ENCODE data around the gene SLC1A3.

Gene SLC1A3

DNA sequence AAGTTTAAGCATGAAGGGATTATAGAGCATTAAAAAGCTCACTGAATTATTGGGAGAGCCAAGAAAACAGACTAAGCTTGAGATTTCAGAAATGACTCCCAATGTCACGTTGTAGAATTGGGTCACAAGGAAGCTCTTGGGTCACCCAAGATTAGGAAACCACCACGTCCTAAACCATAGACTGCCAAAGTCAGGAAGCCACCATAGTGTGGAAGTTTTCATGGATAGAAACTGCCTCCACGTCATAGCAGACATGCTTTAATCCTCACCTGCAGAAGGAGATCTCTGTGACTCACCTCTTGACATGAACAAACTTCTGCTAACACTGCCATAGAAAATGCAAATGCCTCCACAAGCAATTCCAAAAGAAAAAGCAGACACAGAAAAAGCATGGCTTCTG, 106.3 kb downstream of the SLC1A3 start:
- no peak for ATAC-seq
- TF ChIP-seq OSR1 (CRISPR knock-in tag; IDR thresholded peaks at IDR 0.05) (no peak), TOX (CRISPR knock-in tag; IDR thresholded peaks at IDR 0.05; ENCODE audit: borderline replicate concordance) (no peak), PPARA (CRISPR knock-in tag; IDR thresholded peaks at IDR 0.05; ENCODE audit: borderline replicate concordance) (no peak), ESRRG (CRISPR knock-in tag; IDR thresholded peaks at IDR 0.05) (no peak), ZC3H10 (CRISPR knock-in tag; IDR thresholded peaks at IDR 0.05) (no peak), ZFP30 (CRISPR knock-in tag; IDR thresholded peaks at IDR 0.05) (no peak), ZNF70 (CRISPR knock-in tag; IDR thresholded peaks at IDR 0.05) (no peak), SNAI2 (CRISPR knock-in tag; IDR thresholded peaks at IDR 0.05) (no peak), ZFP3 (CRISPR knock-in tag; IDR thresholded peaks at IDR 0.05) (no peak), GLIS3 (CRISPR knock-in tag; IDR thresholded peaks at IDR 0.05) (no peak), CSDC2 (CRISPR knock-in tag; IDR thresholded peaks at IDR 0.05) (no peak), ZNF565 (CRISPR knock-in tag; conservative IDR thresholded peaks at IDR 0.05; ENCODE audit: low read depth) (no peak), ZNF8 (CRISPR knock-in tag; IDR thresholded peaks at IDR 0.05) (no peak), RARB (CRISPR knock-in tag; IDR thresholded peaks at IDR 0.05) (no peak), BACH2 (CRISPR knock-in tag; IDR thresholded peaks at IDR 0.05; ENCODE audit: borderline replicate concordance) (no peak), TCF4 (CRISPR knock-in tag; IDR thresholded peaks at IDR 0.05; ENCODE audit: borderline replicate concordance) (no peak)
- TF ChIP-seq, protein P1, sequence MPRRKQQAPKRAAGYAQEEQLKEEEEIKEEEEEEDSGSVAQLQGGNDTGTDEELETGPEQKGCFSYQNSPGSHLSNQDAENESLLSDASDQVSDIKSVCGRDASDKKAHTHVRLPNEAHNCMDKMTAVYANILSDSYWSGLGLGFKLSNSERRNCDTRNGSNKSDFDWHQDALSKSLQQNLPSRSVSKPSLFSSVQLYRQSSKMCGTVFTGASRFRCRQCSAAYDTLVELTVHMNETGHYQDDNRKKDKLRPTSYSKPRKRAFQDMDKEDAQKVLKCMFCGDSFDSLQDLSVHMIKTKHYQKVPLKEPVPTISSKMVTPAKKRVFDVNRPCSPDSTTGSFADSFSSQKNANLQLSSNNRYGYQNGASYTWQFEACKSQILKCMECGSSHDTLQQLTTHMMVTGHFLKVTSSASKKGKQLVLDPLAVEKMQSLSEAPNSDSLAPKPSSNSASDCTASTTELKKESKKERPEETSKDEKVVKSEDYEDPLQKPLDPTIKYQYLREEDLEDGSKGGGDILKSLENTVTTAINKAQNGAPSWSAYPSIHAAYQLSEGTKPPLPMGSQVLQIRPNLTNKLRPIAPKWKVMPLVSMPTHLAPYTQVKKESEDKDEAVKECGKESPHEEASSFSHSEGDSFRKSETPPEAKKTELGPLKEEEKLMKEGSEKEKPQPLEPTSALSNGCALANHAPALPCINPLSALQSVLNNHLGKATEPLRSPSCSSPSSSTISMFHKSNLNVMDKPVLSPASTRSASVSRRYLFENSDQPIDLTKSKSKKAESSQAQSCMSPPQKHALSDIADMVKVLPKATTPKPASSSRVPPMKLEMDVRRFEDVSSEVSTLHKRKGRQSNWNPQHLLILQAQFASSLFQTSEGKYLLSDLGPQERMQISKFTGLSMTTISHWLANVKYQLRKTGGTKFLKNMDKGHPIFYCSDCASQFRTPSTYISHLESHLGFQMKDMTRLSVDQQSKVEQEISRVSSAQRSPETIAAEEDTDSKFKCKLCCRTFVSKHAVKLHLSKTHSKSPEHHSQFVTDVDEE (CRISPR knock-in tag; IDR thresholded peaks at IDR 0.05), result no peak
- TF ChIP-seq, protein P2, sequence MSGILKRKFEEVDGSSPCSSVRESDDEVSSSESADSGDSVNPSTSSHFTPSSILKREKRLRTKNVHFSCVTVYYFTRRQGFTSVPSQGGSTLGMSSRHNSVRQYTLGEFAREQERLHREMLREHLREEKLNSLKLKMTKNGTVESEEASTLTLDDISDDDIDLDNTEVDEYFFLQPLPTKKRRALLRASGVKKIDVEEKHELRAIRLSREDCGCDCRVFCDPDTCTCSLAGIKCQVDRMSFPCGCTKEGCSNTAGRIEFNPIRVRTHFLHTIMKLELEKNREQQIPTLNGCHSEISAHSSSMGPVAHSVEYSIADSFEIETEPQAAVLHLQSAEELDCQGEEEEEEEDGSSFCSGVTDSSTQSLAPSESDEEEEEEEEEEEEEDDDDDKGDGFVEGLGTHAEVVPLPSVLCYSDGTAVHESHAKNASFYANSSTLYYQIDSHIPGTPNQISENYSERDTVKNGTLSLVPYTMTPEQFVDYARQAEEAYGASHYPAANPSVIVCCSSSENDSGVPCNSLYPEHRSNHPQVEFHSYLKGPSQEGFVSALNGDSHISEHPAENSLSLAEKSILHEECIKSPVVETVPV (CRISPR knock-in tag; IDR thresholded peaks at IDR 0.05), result no peak
- TF ChIP-seq, protein P3, sequence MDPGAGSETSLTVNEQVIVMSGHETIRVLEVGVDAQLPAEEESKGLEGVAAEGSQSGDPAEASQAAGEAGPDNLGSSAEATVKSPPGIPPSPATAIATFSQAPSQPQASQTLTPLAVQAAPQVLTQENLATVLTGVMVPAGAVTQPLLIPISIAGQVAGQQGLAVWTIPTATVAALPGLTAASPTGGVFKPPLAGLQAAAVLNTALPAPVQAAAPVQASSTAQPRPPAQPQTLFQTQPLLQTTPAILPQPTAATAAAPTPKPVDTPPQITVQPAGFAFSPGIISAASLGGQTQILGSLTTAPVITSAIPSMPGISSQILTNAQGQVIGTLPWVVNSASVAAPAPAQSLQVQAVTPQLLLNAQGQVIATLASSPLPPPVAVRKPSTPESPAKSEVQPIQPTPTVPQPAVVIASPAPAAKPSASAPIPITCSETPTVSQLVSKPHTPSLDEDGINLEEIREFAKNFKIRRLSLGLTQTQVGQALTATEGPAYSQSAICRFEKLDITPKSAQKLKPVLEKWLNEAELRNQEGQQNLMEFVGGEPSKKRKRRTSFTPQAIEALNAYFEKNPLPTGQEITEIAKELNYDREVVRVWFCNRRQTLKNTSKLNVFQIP (CRISPR knock-in tag; IDR thresholded peaks at IDR 0.05; ENCODE audit: borderline replicate concordance, low read depth), result no peak

DNA sequence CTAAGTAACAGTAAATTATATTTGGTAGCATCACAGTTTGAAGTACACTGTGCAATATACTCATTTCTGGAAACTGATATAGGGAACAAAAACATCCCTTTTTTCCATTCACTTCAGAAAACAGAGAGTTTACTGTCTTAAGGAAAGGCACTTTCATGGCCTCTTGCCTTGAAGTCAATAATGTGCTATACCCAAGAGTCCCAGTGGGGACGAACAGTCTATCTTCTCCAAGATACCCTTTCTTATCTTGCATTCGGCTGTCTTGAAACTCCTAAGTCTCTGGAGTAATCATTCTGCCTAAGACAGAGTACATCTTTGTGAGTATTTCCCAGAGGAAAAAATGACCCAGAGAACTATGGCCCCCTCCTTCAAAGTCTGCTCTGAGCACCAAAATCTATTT, 107.1 kb downstream of the SLC1A3 start:
- ATAC-seq, result no peak
- TF ChIP-seq ARNTL (CRISPR knock-in tag; IDR thresholded peaks at IDR 0.05; ENCODE audit: borderline replicate concordance, low read depth) (no peak), RARB (CRISPR knock-in tag; IDR thresholded peaks at IDR 0.05) (no peak), ESRRG (CRISPR knock-in tag; IDR thresholded peaks at IDR 0.05) (no peak)
- TF ChIP-seq, protein P3 (CRISPR knock-in tag; IDR thresholded peaks at IDR 0.05; ENCODE audit: borderline replicate concordance, low read depth), result no peak

DNA sequence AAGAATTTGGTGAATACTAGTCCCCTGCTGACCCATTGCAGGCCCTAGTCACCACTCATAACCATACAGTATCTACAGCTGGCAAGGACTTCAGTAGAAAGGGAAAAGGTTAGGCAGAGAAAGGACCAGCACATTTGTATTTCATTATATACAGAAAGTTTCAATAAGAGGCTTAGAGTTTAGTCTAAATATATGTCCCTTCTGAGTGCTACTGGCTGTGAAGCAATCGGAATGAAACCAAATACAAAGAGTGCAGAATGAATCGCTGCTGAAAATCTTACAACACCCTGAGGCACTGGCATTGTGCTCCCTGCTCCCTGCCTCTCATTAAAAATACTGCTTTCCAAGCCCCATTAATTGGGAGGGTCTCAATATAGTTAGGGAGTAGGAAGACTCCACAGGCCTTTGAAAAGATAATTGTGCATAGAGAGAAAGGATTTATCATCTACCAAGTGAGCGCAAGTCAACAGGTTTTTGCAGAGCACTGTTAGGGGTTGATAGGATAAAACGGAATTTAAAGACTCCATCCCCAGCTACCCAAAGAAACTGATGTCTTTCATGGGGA, 110.8 kb downstream of the SLC1A3 start:
- ATAC-seq, result no peak
- TF ChIP-seq, protein P1 (CRISPR knock-in tag; IDR thresholded peaks at IDR 0.05), result no peak
- TF ChIP-seq, protein P4, sequence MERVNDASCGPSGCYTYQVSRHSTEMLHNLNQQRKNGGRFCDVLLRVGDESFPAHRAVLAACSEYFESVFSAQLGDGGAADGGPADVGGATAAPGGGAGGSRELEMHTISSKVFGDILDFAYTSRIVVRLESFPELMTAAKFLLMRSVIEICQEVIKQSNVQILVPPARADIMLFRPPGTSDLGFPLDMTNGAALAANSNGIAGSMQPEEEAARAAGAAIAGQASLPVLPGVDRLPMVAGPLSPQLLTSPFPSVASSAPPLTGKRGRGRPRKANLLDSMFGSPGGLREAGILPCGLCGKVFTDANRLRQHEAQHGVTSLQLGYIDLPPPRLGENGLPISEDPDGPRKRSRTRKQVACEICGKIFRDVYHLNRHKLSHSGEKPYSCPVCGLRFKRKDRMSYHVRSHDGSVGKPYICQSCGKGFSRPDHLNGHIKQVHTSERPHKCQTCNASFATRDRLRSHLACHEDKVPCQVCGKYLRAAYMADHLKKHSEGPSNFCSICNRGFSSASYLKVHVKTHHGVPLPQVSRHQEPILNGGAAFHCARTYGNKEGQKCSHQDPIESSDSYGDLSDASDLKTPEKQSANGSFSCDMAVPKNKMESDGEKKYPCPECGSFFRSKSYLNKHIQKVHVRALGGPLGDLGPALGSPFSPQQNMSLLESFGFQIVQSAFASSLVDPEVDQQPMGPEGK (CRISPR knock-in tag; IDR thresholded peaks at IDR 0.05; ENCODE audit: borderline replicate concordance), result no peak
- TF ChIP-seq ZFP30 (CRISPR knock-in tag; IDR thresholded peaks at IDR 0.05) (no peak), BACH2 (CRISPR knock-in tag; IDR thresholded peaks at IDR 0.05; ENCODE audit: borderline replicate concordance) (no peak), GLIS3 (CRISPR knock-in tag; IDR thresholded peaks at IDR 0.05) (no peak), ZC3H10 (CRISPR knock-in tag; IDR thresholded peaks at IDR 0.05) (no peak), ZNF8 (CRISPR knock-in tag; IDR thresholded peaks at IDR 0.05) (no peak), PPARA (CRISPR knock-in tag; IDR thresholded peaks at IDR 0.05; ENCODE audit: borderline replicate concordance) (no peak), OSR1 (CRISPR knock-in tag; IDR thresholded peaks at IDR 0.05) (no peak), ZNF565 (CRISPR knock-in tag; conservative IDR thresholded peaks at IDR 0.05; ENCODE audit: low read depth) (no peak)
- TF ChIP-seq, protein P3 (CRISPR knock-in tag; IDR thresholded peaks at IDR 0.05; ENCODE audit: borderline replicate concordance, low read depth), result no peak

All from SK-N-SH treated with all-trans-retinoic acid at 6 μM for 48 hours (cell line).